ENCODE data around the gene SURF6. TPM values are rescaled to one million over a fixed set of nuclear protein-coding genes. Genes with fewer than 3 reads are reported as not detected.
A peak's percentile ranks its signal among the peaks of the same experiment; 100 is the strongest.

Gene SURF6
- total and polyA plus RNA-seq, 7 experiments from 2014 or later = 9.8 to 33.5 (median 19.3) TPM

- Mint-ChIP-seq H3K27me3 (peaks cover 0 to 4% (median 0%) of the 10 kb centered on the region in 5 donors), H3K27ac (peak overlapping the region; percentile 72 to 99 (median 96)), H3K36me3 (peaks cover 0 to 21% (median 0%) of the 10 kb centered on the region in 5 donors), H3K4me1 (peaks cover 32 to 55% (median 42%) of the 10 kb centered on the region in 7 donors), H3K4me3 (peak overlapping the region; percentile 84 to 98 (median 92)), H3K9me3 (no peaks in the 10 kb centered on the region)
- Histone ChIP-seq H3K27ac (ENCODE audit: low read depth, low read length) (peak overlapping the region; percentile 98), H3K36me3 (ENCODE audit: control insufficient read depth in 2 of 3, insufficient read depth in 3 of 3, low read length in 3 of 3) (peaks cover 0 to 10% (median 0%) of the 10 kb centered on the region in 3 experiments), H3K27me3 (ENCODE audit: control insufficient read depth in 2 of 2, insufficient read depth in 2 of 2, low read length in 2 of 2) (no peaks in the 10 kb centered on the region), H3K4me1 (ENCODE audit: control insufficient read depth in 2 of 2, insufficient read depth in 2 of 2, low read length in 2 of 2) (peaks cover 38 to 45% of the 10 kb centered on the region in 2 donors), H3K9me3 (ENCODE audit: control insufficient read depth in 2 of 3, low read length in 3 of 3) (no peaks in the 10 kb centered on the region), H3K4me3 (ENCODE audit: low read length) (peak overlapping the region; percentile 58)
- ATAC-seq = no peak
- ChIA-PET POLR2A (interaction anchor here (1.2 to 13.6 kb wide), 3 partner anchors 10 to 27 kb away, joined by 4 to 185 read pairs (median 6); partner anchors contain the start of genes MED22, RPL7A, SURF1 and SURF2), CTCF (no interaction called here)
- intact Hi-C loops (cut with micrococcal nuclease) = loop anchor here in 1 of 2 donors (5.0 to 10.0 kb wide), 3 partner anchors 190 to 790 kb away; partner anchors contain the start of genes BRD3OS and RNU6ATAC
- DNase-seq = peak in 1 of 9 donors; percentile 45
Measured at GRCh38 chr9:133375116-133375723, 39.2 kb upstream of the SURF6 start.

- no peak for ATAC-seq
- CTCF ChIA-PET = no interaction called here
- peaks cover 38 to 60% (median 48%) of the 10 kb centered on the region in 7 donors for H3K4me1 Mint-ChIP-seq
Measured at GRCh38 chr9:133374612-133375115, 38.7 kb upstream of the SURF6 start.

GRCh38 chr9:133372144-133372543, 36.2 kb upstream of the SURF6 start:
- peaks cover 0 to 27% (median 0%) of the 10 kb centered on the region in 3 experiments for H3K36me3 ChIP-seq (ENCODE audit: control insufficient read depth in 2 of 3, insufficient read depth in 3 of 3, low read length in 3 of 3)
- H3K4me3 Mint-ChIP-seq = peak overlapping the region; percentile 35 to 87 (median 84)
- ATAC-seq (no peak), DNase-seq (no peak)
- H3K4me1 ChIP-seq (ENCODE audit: control insufficient read depth in 2 of 2, insufficient read depth in 2 of 2, low read length in 2 of 2) = peaks cover 52 to 74% of the 10 kb centered on the region in 2 donors
- peak overlapping the region; percentile 53 for H3K4me3 ChIP-seq (ENCODE audit: low read length)
- intact Hi-C loops (cut with micrococcal nuclease) = loop anchor here in 1 of 2 donors (10.0 kb wide), 2 partner anchors 187 to 793 kb away; partner anchors contain the start of gene RNU6ATAC
- H3K27ac ChIP-seq (ENCODE audit: low read depth, low read length) = peak overlapping the region; percentile 86
- no peaks in the 10 kb centered on the region for H3K9me3 ChIP-seq (ENCODE audit: control insufficient read depth in 2 of 3, low read length in 3 of 3)
- no peaks in the 10 kb centered on the region for H3K27me3 ChIP-seq (ENCODE audit: control insufficient read depth in 2 of 2, insufficient read depth in 2 of 2, low read length in 2 of 2)
- peaks cover 0 to under 1% (median 0%) of the 10 kb centered on the region in 5 donors for H3K27me3 Mint-ChIP-seq
- H3K4me1 Mint-ChIP-seq = peaks cover 55 to 79% (median 64%) of the 10 kb centered on the region in 7 donors
- H3K9me3 Mint-ChIP-seq = no peaks in the 10 kb centered on the region
- peaks cover 0 to 33% (median 0%) of the 10 kb centered on the region in 5 donors for H3K36me3 Mint-ChIP-seq
- POLR2A ChIA-PET = interaction anchor here (0.7 to 13.6 kb wide), 7 partner anchors 9 to 39 kb away, joined by 3 to 185 read pairs (median 5); partner anchors contain the start of genes MED22, RPL7A, SURF1 and SURF2
- CTCF ChIA-PET = interaction anchor here (0.9 to 3.5 kb wide), 7 partner anchors 14 to 185 kb away, joined by 3 to 21 read pairs (median 11); no protein-coding TSS in a partner anchor
- H3K27ac Mint-ChIP-seq = peak overlapping the region; percentile 66 to 96 (median 92)

More at GRCh38 chr9:133374612-133375115, 38.7 kb upstream of the SURF6 start:
- Mint-ChIP-seq H3K36me3 (peaks cover 0 to 25% (median 0%) of the 10 kb centered on the region in 5 donors), H3K4me3 (peak overlapping the region; percentile 84 to 98 (median 92)), H3K9me3 (no peaks in the 10 kb centered on the region), H3K27ac (peak overlapping the region; percentile 72 to 99 (median 96)), H3K27me3 (peaks cover 0 to 4% (median 0%) of the 10 kb centered on the region in 5 donors)
- Histone ChIP-seq H3K9me3 (ENCODE audit: control insufficient read depth in 2 of 3, low read length in 3 of 3) (no peaks in the 10 kb centered on the region), H3K4me3 (ENCODE audit: low read length) (peak overlapping the region; percentile 58), H3K27me3 (ENCODE audit: control insufficient read depth in 2 of 2, insufficient read depth in 2 of 2, low read length in 2 of 2) (no peaks in the 10 kb centered on the region), H3K36me3 (ENCODE audit: control insufficient read depth in 2 of 3, insufficient read depth in 3 of 3, low read length in 3 of 3) (peaks cover 0 to 14% (median 0%) of the 10 kb centered on the region in 3 experiments), H3K4me1 (ENCODE audit: control insufficient read depth in 2 of 2, insufficient read depth in 2 of 2, low read length in 2 of 2) (peaks cover 44 to 50% of the 10 kb centered on the region in 2 donors), H3K27ac (ENCODE audit: low read depth, low read length) (peak overlapping the region; percentile 98)
- peak in 2 of 9 donors; percentile 16 to 46 for DNase-seq
- intact Hi-C loops (cut with micrococcal nuclease) = loop anchor here in 1 of 2 donors (5.0 to 10.0 kb wide), 3 partner anchors 190 to 790 kb away; partner anchors contain the start of genes BRD3OS and RNU6ATAC
- POLR2A ChIA-PET = interaction anchor here (1.2 to 13.6 kb wide), 3 partner anchors 9 to 27 kb away, joined by 4 to 185 read pairs (median 6); partner anchors contain the start of genes MED22, RPL7A, SURF1 and SURF2

GRCh38 chr9:133371261-133371711, 35.3 kb upstream of the SURF6 start:
- ChIA-PET CTCF (interaction anchor here (0.6 to 3.5 kb wide), 7 partner anchors 13 to 188 kb away, joined by 3 to 21 read pairs (median 11); no protein-coding TSS in a partner anchor), POLR2A (interaction anchor here (0.7 to 13.6 kb wide), 10 partner anchors 8 to 310 kb away, joined by 3 to 185 read pairs (median 4); partner anchors contain the start of genes ADAMTSL2, MED22, RPL7A and SURF1)
- Mint-ChIP-seq H3K27ac (peak overlapping the region; percentile 82 to 96 (median 94)), H3K4me1 (peaks cover 58 to 81% (median 64%) of the 10 kb centered on the region in 7 donors), H3K4me3 (peak overlapping the region; percentile 74 to 87 (median 84)), H3K36me3 (peaks cover 0 to 36% (median 0%) of the 10 kb centered on the region in 5 donors), H3K27me3 (no peaks in the 10 kb centered on the region), H3K9me3 (no peaks in the 10 kb centered on the region)
- peak overlapping the region; percentile 86 for H3K27ac ChIP-seq (ENCODE audit: low read depth, low read length)
- intact Hi-C loops (cut with micrococcal nuclease) = loop anchor here (1.0 to 10.0 kb wide), 7 partner anchors 14 to 794 kb away; partner anchors contain the start of genes MED22 (in 2 of the 2), RPL7A (in 2 of the 2), SURF1 (in 2 of the 2) and SURF2 (in 2 of the 2)
- H3K4me3 ChIP-seq (ENCODE audit: low read length) = peak overlapping the region; percentile 53
- H3K9me3 ChIP-seq (ENCODE audit: control insufficient read depth in 2 of 3, low read length in 3 of 3) = no peaks in the 10 kb centered on the region
- ATAC-seq (peak; percentile 60), DNase-seq (peak in 8 of 9 donors; percentile 54 to 78 (median 64))
- H3K36me3 ChIP-seq (ENCODE audit: control insufficient read depth in 2 of 3, insufficient read depth in 3 of 3, low read length in 3 of 3) = peaks cover 0 to 36% (median 8%) of the 10 kb centered on the region in 3 experiments
- H3K27me3 ChIP-seq (ENCODE audit: control insufficient read depth in 2 of 2, insufficient read depth in 2 of 2, low read length in 2 of 2) = no peaks in the 10 kb centered on the region
- peaks cover 52 to 70% of the 10 kb centered on the region in 2 donors for H3K4me1 ChIP-seq (ENCODE audit: control insufficient read depth in 2 of 2, insufficient read depth in 2 of 2, low read length in 2 of 2)

- peaks cover 60 to 83% (median 70%) of the 10 kb centered on the region in 7 donors for H3K4me1 Mint-ChIP-seq
- DNase-seq = peak in 6 of 9 donors; percentile 13 to 54 (median 48)
- H3K36me3 Mint-ChIP-seq = peaks cover 0 to 40% (median 0%) of the 10 kb centered on the region in 5 donors
- peak overlapping the region; percentile 53 for H3K4me3 ChIP-seq (ENCODE audit: low read length)
- peak overlapping the region; percentile 86 for H3K27ac ChIP-seq (ENCODE audit: low read depth, low read length)
- intact Hi-C loops (cut with micrococcal nuclease) = loop anchor here (1.0 to 10.0 kb wide), 7 partner anchors 14 to 794 kb away; partner anchors contain the start of genes MED22 (in 2 of the 2), RPL7A (in 2 of the 2), SURF1 (in 2 of the 2) and SURF2 (in 2 of the 2)
- H3K27ac Mint-ChIP-seq = peak overlapping the region; percentile 82 to 96 (median 94)
- ChIA-PET CTCF (interaction anchor here (0.6 to 3.5 kb wide), 7 partner anchors 12 to 187 kb away, joined by 3 to 21 read pairs (median 11); no protein-coding TSS in a partner anchor), POLR2A (interaction anchor here (0.7 to 13.6 kb wide), 10 partner anchors 8 to 310 kb away, joined by 3 to 185 read pairs (median 3); partner anchors contain the start of genes ADAMTSL2, MED22, RPL7A and SURF1)
- H3K4me1 ChIP-seq (ENCODE audit: control insufficient read depth in 2 of 2, insufficient read depth in 2 of 2, low read length in 2 of 2) = peaks cover 52 to 70% of the 10 kb centered on the region in 2 donors
- H3K27me3 ChIP-seq (ENCODE audit: control insufficient read depth in 2 of 2, insufficient read depth in 2 of 2, low read length in 2 of 2) = no peaks in the 10 kb centered on the region
- H3K9me3 ChIP-seq (ENCODE audit: control insufficient read depth in 2 of 3, low read length in 3 of 3) = no peaks in the 10 kb centered on the region
- ATAC-seq = peak; percentile 58
- H3K36me3 ChIP-seq (ENCODE audit: control insufficient read depth in 2 of 3, insufficient read depth in 3 of 3, low read length in 3 of 3) = peaks cover 0 to 42% (median 14%) of the 10 kb centered on the region in 3 experiments
- no peaks in the 10 kb centered on the region for H3K9me3 Mint-ChIP-seq
- no peaks in the 10 kb centered on the region for H3K27me3 Mint-ChIP-seq
- peak overlapping the region; percentile 74 to 87 (median 84) for H3K4me3 Mint-ChIP-seq
Measured at GRCh38 chr9:133370685-133371084, 34.7 kb upstream of the SURF6 start.
